ENCODE measurements around the gene STAT1. TPM values are rescaled to one million over a fixed set of nuclear protein-coding genes. Genes with fewer than 3 reads are reported as not detected.

Gene STAT1
- total and polyA plus RNA-seq, 10 of the 15 experiments (the other 5 are each of a cell fraction or from before 2014, with no cell fraction given) = 81.8 to 398 (median 307) TPM

GRCh38 chr2:191025135-191025534 lies 11.2 kb upstream of the STAT1 start (continued):
- no peak for TF ChIP-seq REST (IDR thresholded peaks at IDR 0.05; ENCODE audit: low read depth, low read length)
- no peak for TF ChIP-seq ASH2L (IDR thresholded peaks at IDR 0.05; ENCODE audit: borderline replicate concordance, low read depth)
- TF ChIP-seq CBX5 (IDR thresholded peaks at IDR 0.05; ENCODE audit: low read depth) = no peak
- TF ChIP-seq KDM1A (IDR thresholded peaks at IDR 0.05; ENCODE audit: borderline replicate concordance) = no peak

GRCh38 chr2:191023235-191023679 lies 9.3 kb upstream of the STAT1 start:
- Histone ChIP-seq H3K4me3 (no peak overlapping the region), H3K4me1 (ENCODE audit: control insufficient read depth, insufficient read depth, low read length) (peaks cover 43% of the 10 kb centered on the region), H3K9ac (ENCODE audit: control insufficient read depth, insufficient read depth, low read length) (no peak overlapping the region), H3K79me2 (ENCODE audit: control insufficient read depth, insufficient read depth, low read length) (peaks cover 24% of the 10 kb centered on the region), H3K27ac (ENCODE audit: control insufficient read depth, insufficient read depth) (no peak overlapping the region; the same call in 1 of the 2 replicates), H3K4me2 (ENCODE audit: control insufficient read depth, insufficient read depth) (no peak overlapping the region), H3K27me3 (replicated peaks in 1 of 2; ENCODE audit: control insufficient read depth in 2 of 2, insufficient read depth in 2 of 2, low read length in 1 of 2) (no peaks in the 10 kb centered on the region), H4K20me1 (ENCODE audit: control insufficient read depth, insufficient read depth) (no peaks in the 10 kb centered on the region), H3K9me3 (replicated peaks; ENCODE audit: control insufficient read depth, insufficient read depth, low read length) (no peaks in the 10 kb centered on the region), H3K36me3 (ENCODE audit: control insufficient read depth in 2 of 2, insufficient read depth in 2 of 2, low read length in 1 of 2) (no peaks in the 10 kb centered on the region), H2AFZ (ENCODE audit: control insufficient read depth, low read depth, low read length) (no peak overlapping the region)
- in situ Hi-C loops (cut with MboI) (no loop called here), intact Hi-C loops (cut with micrococcal nuclease; ENCODE audit: unreplicated experiment) (no loop called here)
- DNase-seq (ENCODE audit: low read depth, low spot score) (no peak), ATAC-seq (no peak), FAIRE-seq (no peak)
- ChIA-PET POLR2A (interaction anchor here (0.7 to 8.3 kb wide), 5 partner anchors 11 to 62 kb away, joined by 3 to 75 read pairs (median 4); partner anchors contain the start of gene STAT1), SMC1A (ENCODE audit: uncharacterized antibody, unreplicated experiment) (interaction anchor here (0.5 to 2.5 kb wide), 9 partner anchors 9 to 239 kb away, joined by 3 to 17 read pairs (median 4); partner anchors contain the start of gene STAT1), RAD21 (ENCODE audit: unreplicated experiment) (interaction anchor here (1.1 to 2.0 kb wide), 2 partner anchors 11 to 26 kb away, joined by 5 to 12 read pairs; no protein-coding TSS in a partner anchor), CTCF (interaction anchor here (1.2 to 3.0 kb wide), 3 partner anchors 11 to 132 kb away, joined by 3 to 7 read pairs (median 3); no protein-coding TSS in a partner anchor)
- BruUV-seq (replicated peaks) = no TSS peak
- WGBS (ENCODE audit: insufficient coverage, insufficient replicate concordance, low lambda C conversion rate, missing lambda C conversion rate) = 98% methylated on average over 7 of the region's 7 CpGs
- TF ChIP-seq ZBTB40 (IDR thresholded peaks at IDR 0.05; ENCODE audit: borderline replicate concordance) = no peak
- TF ChIP-seq CHD4 (IDR thresholded peaks at IDR 0.05) = no peak
- no peak for TF ChIP-seq BCL11A (IDR thresholded peaks at IDR 0.05; ENCODE audit: low read depth, low read length)
- TF ChIP-seq CBFB (IDR thresholded peaks at IDR 0.05; ENCODE audit: low read depth) = no peak
- no peak for TF ChIP-seq NFYA (IDR thresholded peaks at IDR 0.05; ENCODE audit: borderline replicate concordance, low read depth, low read length)
- no peak for TF ChIP-seq EP300 (IDR thresholded peaks at IDR 0.05; ENCODE audit: borderline replicate concordance in 1 of 2, control insufficient read depth in 1 of 2, low read depth in 2 of 2, low read length in 2 of 2)
- no peak for TF ChIP-seq TCF12 (IDR thresholded peaks at IDR 0.05; ENCODE audit: low read depth, low read length)
- peak in 1 of 2 experiments; percentile 44; a peak in 1 of 4 replicates for TF ChIP-seq IKZF2 (IDR thresholded peaks at IDR 0.05)
- TF ChIP-seq EED (IDR thresholded peaks at IDR 0.05; ENCODE audit: low read depth) = peak; percentile 25; the same call in 1 of the 2 replicates
- TF ChIP-seq PKNOX1 (IDR thresholded peaks at IDR 0.05) = no peak

Data from GM12878 (cell line).